Limb (tissue), 2 donors: Measurements from ENCODE around the gene LINC01488.

Experiments used
- DNase-seq, 2 donors: peaks; one replicate each; pipeline ENCODE4 v3.0.0-alpha.2; 2016; ENCODE audit errors: extremely low spot score in 2 of 2

The LINC01488 gene

GRCh38 chr11:69445131-69445470 is 36.4 kb upstream of the LINC01488 start:
- DNase-seq, result no peak

GRCh38 chr11:69446108-69446507 is 35.4 kb upstream of the LINC01488 start:
- no peak for DNase-seq

GRCh38 chr11:69447786-69448185 is 33.7 kb upstream of the LINC01488 start:
- DNase-seq, result no peak

GRCh38 chr11:69448471-69449284 is 32.8 kb upstream of the LINC01488 start:
- DNase-seq, result no peak

GRCh38 chr11:69449320-69450063 is 32.0 kb upstream of the LINC01488 start:
- DNase-seq, result peak in 1 of 2 donors; percentile 50

GRCh38 chr11:69450064-69450856 is 31.2 kb upstream of the LINC01488 start:
- DNase-seq, result no peak

GRCh38 chr11:69450857-69451220 is 30.6 kb upstream of the LINC01488 start:
- DNase-seq, result no peak

GRCh38 chr11:69451289-69451688 is 30.2 kb upstream of the LINC01488 start:
- DNase-seq, result no peak

- DNase-seq, result no peak
Measured at GRCh38 chr11:69452206-69452987, 29.1 kb upstream of the LINC01488 start.

GRCh38 chr11:69453151-69453550 is 28.3 kb upstream of the LINC01488 start:
- DNase-seq, result no peak

- DNase-seq, result no peak
Measured at GRCh38 chr11:69454018-69454417, 27.4 kb upstream of the LINC01488 start.

- no peak for DNase-seq
Measured at GRCh38 chr11:69455969-69456368, 25.5 kb upstream of the LINC01488 start.

- no peak for DNase-seq
Measured at GRCh38 chr11:69456712-69457111, 24.8 kb upstream of the LINC01488 start.

- no peak for DNase-seq
Measured at GRCh38 chr11:69459848-69460539, 21.5 kb upstream of the LINC01488 start.

GRCh38 chr11:69460540-69461257 is 20.8 kb upstream of the LINC01488 start:
- DNase-seq, result no peak

- DNase-seq, result no peak
Measured at GRCh38 chr11:69461272-69461962, 20.0 kb upstream of the LINC01488 start.

GRCh38 chr11:69462106-69462951 is 19.1 kb upstream of the LINC01488 start:
- no peak for DNase-seq

- peak; percentile 81 to 89 for DNase-seq
Measured at GRCh38 chr11:69463181-69463994, 18.1 kb upstream of the LINC01488 start.
